H9 (cell line): ENCODE data around the gene PDXDC1. TPM values are rescaled to one million over a fixed set of nuclear protein-coding genes. Genes with fewer than 3 reads are reported as not detected.
"Not testable (repeated sequence)": the region's sequence is repeated elsewhere in the genome, so short reads cannot be mapped to it uniquely, and the experiment has no call there.

Experiments used
- DNase-seq: peaks from one replicate; pipeline ENCODE4 v3.0.0-alpha.2; 2017
- H2AFZ ChIP-seq: one replicate; pipeline ENCODE4 v1.6.1; 2013; ENCODE audit warnings: mild to moderate bottlenecking, low read length, control low read depth, moderate library complexity
- H2AK5ac ChIP-seq: 2 replicates; pipeline ENCODE4 v1.6.1; 2013; ENCODE audit warnings: low read length, control low read depth, mixed read lengths; ENCODE audit not compliant: insufficient read length
- H2BK120ac ChIP-seq: one replicate; pipeline ENCODE4 v1.6.1; 2013; ENCODE audit warnings: low read depth, mild to moderate bottlenecking, low read length, control low read depth, inconsistent platforms; ENCODE audit not compliant: poor library complexity, severe bottlenecking
- H2BK12ac ChIP-seq: 2 replicates; pipeline ENCODE4 v1.6.1; 2013; ENCODE audit warnings: low read length, control low read depth, mixed read lengths, low read depth; ENCODE audit not compliant: insufficient read length
- H2BK15ac ChIP-seq: 2 replicates; pipeline ENCODE4 v1.6.1; 2013; ENCODE audit warnings: low read depth, low read length, control low read depth
- H2BK20ac ChIP-seq: one replicate; pipeline ENCODE4 v1.6.1; 2013; ENCODE audit warnings: low read depth, mild to moderate bottlenecking, low read length, control low read depth, inconsistent platforms; ENCODE audit not compliant: poor library complexity, severe bottlenecking
- H2BK5ac ChIP-seq: 2 replicates; pipeline ENCODE4 v1.6.1; 2013; ENCODE audit warnings: low read length, control low read depth, mixed read lengths; ENCODE audit not compliant: insufficient read length
- H3K14ac ChIP-seq: 2 replicates; pipeline ENCODE4 v1.6.1; 2013; ENCODE audit warnings: low read length, control low read depth; ENCODE audit not compliant: insufficient read depth
- H3K18ac ChIP-seq: 2 replicates; pipeline ENCODE4 v1.6.1; 2013; ENCODE audit warnings: low read depth, mild to moderate bottlenecking, mixed read lengths, low read length, control low read depth; ENCODE audit not compliant: insufficient read length
- H3K23ac ChIP-seq: 2 replicates; pipeline ENCODE4 v1.6.1; 2013; ENCODE audit warnings: low read length, control low read depth, mixed read lengths, low read depth; ENCODE audit not compliant: insufficient read length
- H3K23me2 ChIP-seq: 2 replicates; pipeline ENCODE4 v1.6.1; 2013; ENCODE audit warnings: low read depth, mild to moderate bottlenecking, mixed read lengths, low read length, control low read depth; ENCODE audit not compliant: insufficient read length, poor library complexity, severe bottlenecking
- H3K27ac ChIP-seq: 2 replicates; pipeline ENCODE4 v1.5.1; 2013; ENCODE audit warnings: low read length, control low read depth, mixed read lengths, low read depth; ENCODE audit not compliant: insufficient read length
- H3K27me3 ChIP-seq: 2 replicates; pipeline ENCODE4 v1.6.1; 2013; ENCODE audit warnings: low read length, control low read depth, inconsistent platforms; ENCODE audit not compliant: insufficient read depth
- H3K4ac ChIP-seq: 2 replicates; pipeline ENCODE4 v1.6.1; 2013; ENCODE audit warnings: low read depth, mild to moderate bottlenecking, control low read depth, inconsistent platforms, low read length, moderate library complexity
- H3K4me1 ChIP-seq: 2 replicates; pipeline ENCODE4 v1.6.1; 2013; ENCODE audit warnings: low read length, control low read depth, inconsistent platforms; ENCODE audit not compliant: insufficient read depth
- H3K4me2 ChIP-seq: 2 replicates; pipeline ENCODE4 v1.6.1; 2013; ENCODE audit warnings: low read length, control low read depth, mixed read lengths; ENCODE audit not compliant: insufficient read length, insufficient read depth
- H3K56ac ChIP-seq: 2 replicates; pipeline ENCODE4 v1.6.1; 2013; ENCODE audit warnings: low read depth, mild to moderate bottlenecking, mixed read lengths, low read length, control low read depth; ENCODE audit not compliant: insufficient read length
- H3K79me1 ChIP-seq: 2 replicates; pipeline ENCODE4 v1.6.1; 2013; ENCODE audit warnings: low read depth, mild to moderate bottlenecking, moderate library complexity, low read length, control low read depth, inconsistent platforms; ENCODE audit not compliant: insufficient read depth, poor library complexity, severe bottlenecking
- H3K79me2 ChIP-seq: 2 replicates; pipeline ENCODE4 v1.6.1; 2013; ENCODE audit warnings: low read length, control low read depth, inconsistent platforms; ENCODE audit not compliant: insufficient read depth
- H3K9ac ChIP-seq: 2 replicates; pipeline ENCODE4 v1.6.1; 2013; ENCODE audit warnings: low read length, control low read depth, mixed read lengths; ENCODE audit not compliant: insufficient read length; ENCODE audit errors: extremely low read depth
- H3K9me3 ChIP-seq: one replicate; pipeline ENCODE4 v1.6.1; 2013; ENCODE audit warnings: low read depth, low read length, inconsistent platforms; ENCODE audit not compliant: control insufficient read depth
- H3T11ph ChIP-seq: one replicate; pipeline ENCODE4 v1.6.1; 2013; ENCODE audit warnings: mild to moderate bottlenecking, low read length, control low read depth, inconsistent platforms
- H4K20me1 ChIP-seq: one replicate; pipeline ENCODE4 v1.6.1; 2013; ENCODE audit not compliant: control insufficient read depth, insufficient read length, insufficient read depth
- H4K5ac ChIP-seq: 2 replicates; pipeline ENCODE4 v1.6.1; 2013; ENCODE audit warnings: low read depth, mild to moderate bottlenecking, mixed read lengths, low read length, control low read depth; ENCODE audit not compliant: insufficient read length
- H4K8ac ChIP-seq: replicated peaks from 2 replicates; pipeline ENCODE4 v1.6.1; 2013; ENCODE audit warnings: low read length, control low read depth, mixed read lengths, low read depth; ENCODE audit not compliant: insufficient read length
- H4K91ac ChIP-seq: 2 replicates; pipeline ENCODE4 v1.6.1; 2013; ENCODE audit warnings: low read depth, mild to moderate bottlenecking, moderate library complexity, mixed read lengths, low read length, control low read depth; ENCODE audit not compliant: insufficient read length
- H3K27ac Mint-ChIP-seq, 3 experiments: 2 replicates in 2 of 3; 3 replicates in 1 of 3; pipeline ENCODE4 v1.8.0; 2020 to 2021; ENCODE audit warnings: mixed read lengths in 3 of 3, mild to moderate bottlenecking in 1 of 3, moderate library complexity in 1 of 3
- H3K27me3 Mint-ChIP-seq: 2 replicates; pipeline ENCODE4 v1.8.0; 2021; ENCODE audit warnings: low read depth, mild to moderate bottlenecking, moderate library complexity, mixed read lengths
- H3K36me3 Mint-ChIP-seq, 3 experiments: 2 replicates in 2 of 3; 3 replicates in 1 of 3; pipeline ENCODE4 v1.8.0; 2020 to 2021; ENCODE audit warnings: low read depth in 3 of 3, mixed read lengths in 3 of 3; ENCODE audit not compliant: insufficient read depth in 1 of 3
- H3K4me1 Mint-ChIP-seq, 2 experiments: 2 replicates each; pipeline ENCODE4 v1.8.0; 2020; ENCODE audit warnings: mixed read lengths in 2 of 2
- H3K4me3 Mint-ChIP-seq, 2 experiments: 2 replicates in 1 of 2; 3 replicates in 1 of 2; pipeline ENCODE4 v1.8.0; 2020 to 2021; ENCODE audit warnings: mild to moderate bottlenecking in 2 of 2, mixed read lengths in 2 of 2, moderate library complexity in 1 of 2
- H3K9me3 Mint-ChIP-seq, 2 experiments: 2 replicates in 1 of 2; 3 replicates in 1 of 2; pipeline ENCODE4 v1.8.0; 2020; ENCODE audit warnings: mild to moderate bottlenecking in 2 of 2, mixed read lengths in 2 of 2, moderate library complexity in 1 of 2
- WGBS: extraction: QIAGEN DNeasy Blood & Tissue Kit; methylation state at CpG from one replicate; pipeline ENCODE4 v1.1.7; 2013; ENCODE audit warnings: missing lambda C conversion rate, low lambda C conversion rate, mixed read lengths; ENCODE audit not compliant: insufficient read length; ENCODE audit errors: extremely low coverage; 5-methylcytosine and 5-hydroxymethylcytosine counted together
- total RNA-seq: library from RNA; stranded (reverse); gene quantifications from 2 replicates; pipeline ENCODE4 v1.2.1, GENCODE V29; 2021

Gene PDXDC1
- total RNA-seq, 1 experiment from 2014 or later = 112 TPM

DNA sequence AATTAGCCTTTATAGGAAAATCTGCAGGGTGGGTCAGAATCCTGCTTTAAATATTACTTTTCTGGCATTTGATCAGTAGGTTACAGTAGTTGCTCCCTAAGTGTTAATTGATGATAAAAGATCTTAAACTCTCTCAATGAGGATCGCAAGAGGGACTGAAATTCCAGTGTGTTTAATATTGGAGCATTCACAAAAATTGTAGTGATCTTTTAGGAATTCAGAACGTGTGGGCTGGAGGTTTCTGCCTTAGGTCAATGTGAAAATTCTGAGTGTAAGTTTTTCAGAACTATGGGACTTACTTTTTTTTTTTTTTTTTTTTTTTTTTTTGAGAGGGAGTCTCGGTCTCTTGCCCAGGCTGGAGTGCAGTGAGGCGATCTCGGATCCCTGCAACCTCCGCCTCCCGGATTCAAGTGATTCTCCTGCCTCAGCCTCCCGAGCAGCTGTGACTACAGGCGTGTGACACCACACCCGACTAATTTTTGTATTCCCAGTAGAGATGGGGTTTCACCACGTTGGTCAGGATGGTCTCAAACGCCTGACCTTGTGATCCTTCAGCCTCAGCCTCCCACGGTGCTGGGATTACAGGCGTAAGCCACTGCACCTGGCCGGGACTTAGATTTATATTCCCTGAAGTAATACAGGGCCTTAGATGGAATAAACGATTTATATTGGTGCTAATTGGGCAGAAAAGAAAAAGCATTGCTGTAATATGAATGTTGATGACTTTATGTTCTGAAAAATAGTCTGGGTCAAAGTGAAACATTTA, 2.3 kb downstream of the PDXDC1 start:
- not testable (repeated sequence) for H3K27me3 ChIP-seq, H2BK20ac ChIP-seq, H2BK12ac ChIP-seq, H4K5ac ChIP-seq, H3K4ac ChIP-seq, H2BK120ac ChIP-seq, H2AK5ac ChIP-seq, H3K79me2 ChIP-seq, H3K9ac ChIP-seq, H3K9me3 ChIP-seq, H3K9me3 Mint-ChIP-seq, H3K18ac ChIP-seq, H3T11ph ChIP-seq, H3K14ac ChIP-seq, H3K4me1 ChIP-seq, H3K23ac ChIP-seq, H4K8ac ChIP-seq, DNase-seq, H3K56ac ChIP-seq, H3K27ac ChIP-seq, H3K4me2 ChIP-seq, H4K20me1 ChIP-seq, H3K27me3 Mint-ChIP-seq, H2AFZ ChIP-seq, H2BK5ac ChIP-seq, H4K91ac ChIP-seq, H3K36me3 Mint-ChIP-seq, H2BK15ac ChIP-seq, H3K23me2 ChIP-seq, H3K27ac Mint-ChIP-seq
- Mint-ChIP-seq H3K4me3 (peak overlapping the region; percentile 23 to 30; a peak in 2 of 5 replicates), H3K4me1 (peaks cover 21 to 23% of the 10 kb centered on the region in 2 experiments)
- WGBS = no CpG with 5 or more reads among the region's 16 CpGs
- peaks cover 11% of the 10 kb centered on the region for H3K79me1 ChIP-seq

DNA sequence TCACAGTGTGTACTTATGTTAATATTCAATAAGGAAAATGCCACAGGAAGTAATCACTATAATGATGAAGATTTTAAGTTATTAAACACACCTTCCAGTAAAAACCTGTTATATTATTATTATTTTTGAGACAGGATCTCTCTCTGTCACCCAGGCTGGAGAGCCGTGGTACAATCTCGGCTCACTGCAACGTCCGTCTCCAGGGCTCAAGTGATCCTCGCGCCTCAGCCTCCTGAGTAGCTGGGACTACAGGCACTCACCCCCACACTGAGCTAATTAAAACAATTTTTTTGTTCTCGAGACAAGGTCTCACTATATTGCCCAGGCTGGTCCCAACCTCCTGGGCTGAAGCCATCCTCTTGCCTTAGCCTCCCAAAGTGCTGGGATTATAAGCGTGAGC, 3.5 kb downstream of the PDXDC1 start:
- peaks cover 11% of the 10 kb centered on the region for H3K79me1 ChIP-seq
- H2BK120ac ChIP-seq, H3K4me3 Mint-ChIP-seq, H3K23me2 ChIP-seq, H3K4me1 ChIP-seq, H3K4me2 ChIP-seq, DNase-seq, H2BK20ac ChIP-seq, H3K9ac ChIP-seq, H3K79me2 ChIP-seq, H2BK15ac ChIP-seq, H2BK12ac ChIP-seq, H3K36me3 Mint-ChIP-seq, H4K91ac ChIP-seq, H3K4ac ChIP-seq, H3K27me3 ChIP-seq, H3T11ph ChIP-seq, H3K14ac ChIP-seq, H4K8ac ChIP-seq, H3K18ac ChIP-seq, H2BK5ac ChIP-seq, H3K9me3 Mint-ChIP-seq, H3K23ac ChIP-seq, H2AFZ ChIP-seq, H3K27ac ChIP-seq, H3K56ac ChIP-seq, H3K9me3 ChIP-seq, H4K5ac ChIP-seq, H2AK5ac ChIP-seq, H3K27me3 Mint-ChIP-seq, H4K20me1 ChIP-seq: not testable (repeated sequence)
- Mint-ChIP-seq H3K27ac (peak overlapping the region in 1 of 3 experiments; percentile 91; a peak in 1 of 7 replicates), H3K4me1 (peaks cover 21 to 23% of the 10 kb centered on the region in 2 experiments)
- no CpG with 5 or more reads among the region's 8 CpGs for WGBS
